HG03575 (cell line): ENCODE measurements around the gene INKA2.

Source experiments
- ATAC-seq: cut with Tn5 transposase; IDR thresholded peaks from one replicate; pipeline ENCODE4 v1.9.1; 2021; ENCODE audit not compliant: unreplicated experiment, insufficient number of reproducible peaks, low FRiP score; ENCODE audit errors: extremely low read depth

INKA2 gene

GRCh38 chr1:111719674-111720132 lies 19.5 kb downstream of the INKA2 start:
- no peak for ATAC-seq

GRCh38 chr1:111719135-111719534 lies 20.1 kb downstream of the INKA2 start:
- ATAC-seq, result no peak

- no peak for ATAC-seq
Measured at GRCh38 chr1:111717450-111717849, 21.7 kb downstream of the INKA2 start.

GRCh38 chr1:111716333-111716732 lies 22.9 kb downstream of the INKA2 start:
- ATAC-seq, result no peak

GRCh38 chr1:111709986-111710385 lies 29.2 kb downstream of the INKA2 start:
- no peak for ATAC-seq

GRCh38 chr1:111707906-111708305 lies 31.3 kb downstream of the INKA2 start:
- ATAC-seq, result no peak

- no peak for ATAC-seq
Measured at GRCh38 chr1:111706921-111707320, 32.3 kb downstream of the INKA2 start.

- no peak for ATAC-seq
Measured at GRCh38 chr1:111705841-111706240, 33.4 kb downstream of the INKA2 start.

- no peak for ATAC-seq
Measured at GRCh38 chr1:111704776-111705175, 34.4 kb downstream of the INKA2 start.

GRCh38 chr1:111704240-111704639 lies 35.0 kb downstream of the INKA2 start:
- ATAC-seq, result no peak

- no peak for ATAC-seq
Measured at GRCh38 chr1:111702504-111703050, 36.6 kb downstream of the INKA2 start.

GRCh38 chr1:111699268-111699667 lies 39.9 kb downstream of the INKA2 start:
- ATAC-seq, result no peak

- no peak for ATAC-seq
Measured at GRCh38 chr1:111696330-111696729, 42.9 kb downstream of the INKA2 start.

- no peak for ATAC-seq
Measured at GRCh38 chr1:111695801-111696200, 43.4 kb downstream of the INKA2 start.

GRCh38 chr1:111691886-111692285 lies 47.3 kb downstream of the INKA2 start:
- no peak for ATAC-seq

- ATAC-seq, result no peak
Measured at GRCh38 chr1:111690306-111690617, 48.9 kb downstream of the INKA2 start.
